Gastroesophageal sphincter (tissue), 3 donors: Measurements from ENCODE around the gene EXOC4.

Source experiments
- POLR2A ChIP-seq, 2 donors: fragments of 450-650 bp; IDR thresholded peaks; one replicate each; pipeline ENCODE4 v1.6.1; 2017; ENCODE audit warnings: antibody characterized with exemption in 2 of 2, mild to moderate bottlenecking in 2 of 2, moderate library complexity in 1 of 2
- TF ChIP-seq, protein P1 (sequence below), 4 experiments: fragments of 200-600 bp in 2 of 4; fragments of 450-650 bp in 2 of 4; sonication (generic) in 1 of 4; IDR thresholded peaks; one replicate each; pipeline ENCODE4 v1.5.1; 2017 to 2019; ENCODE audit warnings: antibody characterized with exemption in 4 of 4, mild to moderate bottlenecking in 2 of 4, moderate library complexity in 2 of 4

- TF ChIP-seq, protein P1, sequence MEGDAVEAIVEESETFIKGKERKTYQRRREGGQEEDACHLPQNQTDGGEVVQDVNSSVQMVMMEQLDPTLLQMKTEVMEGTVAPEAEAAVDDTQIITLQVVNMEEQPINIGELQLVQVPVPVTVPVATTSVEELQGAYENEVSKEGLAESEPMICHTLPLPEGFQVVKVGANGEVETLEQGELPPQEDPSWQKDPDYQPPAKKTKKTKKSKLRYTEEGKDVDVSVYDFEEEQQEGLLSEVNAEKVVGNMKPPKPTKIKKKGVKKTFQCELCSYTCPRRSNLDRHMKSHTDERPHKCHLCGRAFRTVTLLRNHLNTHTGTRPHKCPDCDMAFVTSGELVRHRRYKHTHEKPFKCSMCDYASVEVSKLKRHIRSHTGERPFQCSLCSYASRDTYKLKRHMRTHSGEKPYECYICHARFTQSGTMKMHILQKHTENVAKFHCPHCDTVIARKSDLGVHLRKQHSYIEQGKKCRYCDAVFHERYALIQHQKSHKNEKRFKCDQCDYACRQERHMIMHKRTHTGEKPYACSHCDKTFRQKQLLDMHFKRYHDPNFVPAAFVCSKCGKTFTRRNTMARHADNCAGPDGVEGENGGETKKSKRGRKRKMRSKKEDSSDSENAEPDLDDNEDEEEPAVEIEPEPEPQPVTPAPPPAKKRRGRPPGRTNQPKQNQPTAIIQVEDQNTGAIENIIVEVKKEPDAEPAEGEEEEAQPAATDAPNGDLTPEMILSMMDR (IDR thresholded peaks at IDR 0.05): no peak
- TF ChIP-seq POLR2A (IDR thresholded peaks at IDR 0.05): no peak
Measured at GRCh38 chr7:133783276-133783675, 530.4 kb downstream of the EXOC4 start.
